Dermis microvascular lymphatic vessel endothelial cell (primary cell): ENCODE results near the gene AKR1A1. TPM values are rescaled to one million over a fixed set of nuclear protein-coding genes. Genes with fewer than 3 reads are reported as not detected.
A peak's percentile ranks its signal among the peaks of the same experiment; 100 is the strongest.
"Not testable (repeated sequence)": the region's sequence is repeated elsewhere in the genome, so short reads cannot be mapped to it uniquely, and the experiment has no call there.

ENCODE experiments used
- DNase-seq, 2 donors: peaks; one replicate each; pipeline versions ENCODE4 v3.0.0 to v3.0.0-alpha.2; 2010; ENCODE audit warnings: low read depth in 2 of 2
- total RNA-seq: library from RNA; depleted of rRNA; stranded (reverse); fragments of >200 nt; gene quantifications from 2 replicates; pipeline ENCODE4 v1.2.1, GENCODE V29; 2014

Gene AKR1A1
- 185 and 277 TPM in 2 replicates for total RNA-seq

GRCh38 chr1:45550401-45551351 is at the start of gene AKR1A1:
Gene AKR1A1 (plus strand): TSS chr1:45550826. CDS start chr1:45561795, 10,969 bp downstream.
- peak; percentile 89 to 91 for DNase-seq

- DNase-seq, result no peak
These were observed 49.1 kb upstream of the AKR1A1 start for GRCh38 chr1:45501505-45501859.

- DNase-seq, result no peak
These were observed 46.9 kb upstream of the AKR1A1 start for GRCh38 chr1:45503462-45504360.

GRCh38 chr1:45507195-45507594 is 43.4 kb upstream of the AKR1A1 start:
- no peak for DNase-seq

- DNase-seq, result no peak
These were observed 42.7 kb upstream of the AKR1A1 start for GRCh38 chr1:45507893-45508292.

- no peak for DNase-seq
These were observed 42.1 kb upstream of the AKR1A1 start for GRCh38 chr1:45508295-45509151.

GRCh38 chr1:45510036-45510971 is 40.3 kb upstream of the AKR1A1 start:
- no peak for DNase-seq

- DNase-seq, result no peak
These were observed 39.6 kb upstream of the AKR1A1 start for GRCh38 chr1:45510972-45511527.

GRCh38 chr1:45512641-45513054 is 38.0 kb upstream of the AKR1A1 start:
- peak; percentile 70 to 82 for DNase-seq

- DNase-seq, result not testable (repeated sequence)
These were observed 36.9 kb upstream of the AKR1A1 start for GRCh38 chr1:45513532-45514260.

- no peak for DNase-seq
These were observed 34.6 kb upstream of the AKR1A1 start for GRCh38 chr1:45516036-45516435.

- DNase-seq, result no peak
These were observed 34.2 kb upstream of the AKR1A1 start for GRCh38 chr1:45516465-45516864.

- DNase-seq, result not testable (repeated sequence)
These were observed 32.3 kb upstream of the AKR1A1 start for GRCh38 chr1:45518366-45518765.

- no peak for DNase-seq
These were observed 31.7 kb upstream of the AKR1A1 start for GRCh38 chr1:45518910-45519309.

- not testable (repeated sequence) for DNase-seq
These were observed 30.9 kb upstream of the AKR1A1 start for GRCh38 chr1:45519774-45520173.

GRCh38 chr1:45521413-45522323 is 29.0 kb upstream of the AKR1A1 start, which contains the start of gene PRDX1:
Gene PRDX1 (minus strand): TSS chr1:45521884. CDS start chr1:45519043, 2,841 bp downstream.
- peak; percentile 86 to 92 for DNase-seq

GRCh38 chr1:45522324-45523104 is 28.1 kb upstream of the AKR1A1 start:
- no peak for DNase-seq
